ENCODE results near the gene CDON.

DNA sequence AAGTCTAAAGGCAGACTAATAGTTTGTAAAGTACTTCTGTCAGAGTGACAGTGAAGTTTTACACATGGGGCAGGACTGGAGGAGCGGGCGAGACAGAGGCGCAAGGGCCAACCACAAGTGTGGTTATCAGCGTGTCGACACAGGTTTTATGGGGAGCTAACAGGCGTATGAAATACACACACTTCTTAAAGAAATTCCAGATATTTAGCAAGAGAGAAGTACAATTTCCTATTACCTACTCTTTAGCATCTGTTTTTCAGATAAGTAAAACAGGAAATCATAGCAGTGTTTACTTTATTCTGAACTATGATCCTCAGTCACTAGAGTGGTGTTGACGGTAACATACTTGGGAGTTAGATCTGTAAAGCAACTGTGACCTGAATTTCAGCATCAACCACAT is 94.3 kb downstream of the CDON start:
- TF ChIP-seq, protein P1, sequence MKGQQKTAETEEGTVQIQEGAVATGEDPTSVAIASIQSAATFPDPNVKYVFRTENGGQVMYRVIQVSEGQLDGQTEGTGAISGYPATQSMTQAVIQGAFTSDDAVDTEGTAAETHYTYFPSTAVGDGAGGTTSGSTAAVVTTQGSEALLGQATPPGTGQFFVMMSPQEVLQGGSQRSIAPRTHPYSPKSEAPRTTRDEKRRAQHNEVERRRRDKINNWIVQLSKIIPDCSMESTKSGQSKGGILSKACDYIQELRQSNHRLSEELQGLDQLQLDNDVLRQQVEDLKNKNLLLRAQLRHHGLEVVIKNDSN (CRISPR knock-in tag; IDR thresholded peaks at IDR 0.05), result no peak
- TF ChIP-seq GRHL2 (CRISPR knock-in tag; IDR thresholded peaks at IDR 0.05; ENCODE audit: insufficient replicate concordance, severe bottlenecking), result no peak
- no peak for TF ChIP-seq GABPB1 (CRISPR knock-in tag; IDR thresholded peaks at IDR 0.05)
